HepG2 (cell line): ENCODE data around the gene RBBP8NL. TPM values are rescaled to one million over a fixed set of nuclear protein-coding genes. Genes with fewer than 3 reads are reported as not detected.

Source experiments
- E2F2 ChIP-seq: sonication (generic); formaldehyde crosslinking; IDR thresholded peaks from 2 replicates; pipeline ENCODE4 v1.4.0; 2020; ENCODE audit warnings: missing genetic modification reagents, borderline replicate concordance
- HES4 ChIP-seq: sonication (generic); formaldehyde crosslinking; IDR thresholded peaks from 2 replicates; pipeline ENCODE4 v1.9.0; 2021; ENCODE audit warnings: mild to moderate bottlenecking, missing genetic modification reagents, borderline replicate concordance
- MEIS1 ChIP-seq: sonication (generic); formaldehyde crosslinking; IDR thresholded peaks from 2 replicates; pipeline ENCODE4 v1.9.0; 2021; ENCODE audit warnings: mild to moderate bottlenecking, missing genetic modification reagents, moderate library complexity, borderline replicate concordance
- MIXL1 ChIP-seq: IDR thresholded peaks from 2 replicates; pipeline ENCODE4 v1.6.1; 2016
- MXD3 ChIP-seq: IDR thresholded peaks from 2 replicates; pipeline ENCODE4 v1.6.1; 2016; ENCODE audit warnings: mild to moderate bottlenecking, missing biosample characterization, missing genetic modification reagents
- NR1H2 ChIP-seq: sonication (generic); formaldehyde crosslinking; IDR thresholded peaks from 2 replicates; pipeline ENCODE4 v1.8.1; 2022; ENCODE audit warnings: low read depth, missing genetic modification reagents, borderline replicate concordance
- PHF5A ChIP-seq: IDR thresholded peaks from one replicate; pipeline ENCODE4 v1.6.1; 2018; ENCODE audit warnings: low read depth, missing genetic modification reagents; ENCODE audit not compliant: unreplicated experiment
- PTBP1 ChIP-seq: fragments of 200-400 bp; formaldehyde crosslinking; IDR thresholded peaks from 2 replicates; pipeline ENCODE4 v1.6.1; 2018; ENCODE audit warnings: low read length, low read depth; ENCODE audit not compliant: poor library complexity, severe bottlenecking
- RBM22 ChIP-seq: fragments of 200-400 bp; formaldehyde crosslinking; optimal IDR thresholded peaks from 2 replicates; pipeline ENCODE3; 2017; ENCODE audit warnings: mild to moderate bottlenecking, low read length, moderate library complexity
- RFXANK ChIP-seq: IDR thresholded peaks from 2 replicates; pipeline ENCODE4 v1.6.1; 2016
- SMAD1 ChIP-seq: sonication (generic); formaldehyde crosslinking; IDR thresholded peaks from 2 replicates; pipeline ENCODE4 v1.4.0; 2020; ENCODE audit warnings: missing genetic modification reagents, low read depth, mild to moderate bottlenecking, borderline replicate concordance
- TEAD2 ChIP-seq: sonication (generic); formaldehyde crosslinking; IDR thresholded peaks from 2 replicates; pipeline ENCODE4 v1.9.0; 2021; ENCODE audit warnings: missing genetic modification reagents
- ZBTB3 ChIP-seq: sonication (generic); formaldehyde crosslinking; IDR thresholded peaks from 2 replicates; pipeline ENCODE4 v1.4.0; 2020; ENCODE audit warnings: low read depth, mild to moderate bottlenecking, moderate library complexity, missing genetic modification reagents, borderline replicate concordance
- ZBTB42 ChIP-seq: sonication (generic); formaldehyde crosslinking; IDR thresholded peaks from 2 replicates; pipeline ENCODE4 v1.5.0; 2020; ENCODE audit warnings: mild to moderate bottlenecking, missing genetic modification reagents
- ZBTB7B ChIP-seq: sonication (generic); formaldehyde crosslinking; IDR thresholded peaks from 2 replicates; pipeline ENCODE4 v1.4.0; 2020; ENCODE audit warnings: missing genetic modification reagents
- ZKSCAN8 ChIP-seq: IDR thresholded peaks from 2 replicates; pipeline ENCODE4 v1.6.1; 2016; ENCODE audit warnings: borderline replicate concordance, missing genetic modification reagents, missing compliant biosample characterization
- ZNF383 ChIP-seq: sonication (generic); formaldehyde crosslinking; IDR thresholded peaks from 2 replicates; pipeline ENCODE4 v1.4.0; 2020; ENCODE audit warnings: missing genetic modification reagents, mild to moderate bottlenecking, borderline replicate concordance
- ZNF44 ChIP-seq: sonication (generic); formaldehyde crosslinking; IDR thresholded peaks from 2 replicates; pipeline ENCODE4 v1.5.1; 2020; ENCODE audit warnings: mild to moderate bottlenecking, missing genetic modification reagents
- ZNF512B ChIP-seq: sonication (generic); formaldehyde crosslinking; IDR thresholded peaks from 2 replicates; pipeline ENCODE4 v1.5.1; 2020; ENCODE audit warnings: missing genetic modification reagents, mild to moderate bottlenecking, borderline replicate concordance
- ZNF747 ChIP-seq: sonication (generic); formaldehyde crosslinking; IDR thresholded peaks from 2 replicates; pipeline ENCODE4 v1.8.1; 2023; ENCODE audit warnings: missing genetic modification reagents, mild to moderate bottlenecking, borderline replicate concordance
- ZNF790 ChIP-seq: sonication (generic); formaldehyde crosslinking; IDR thresholded peaks from 2 replicates; pipeline ENCODE4 v1.8.0; 2022; ENCODE audit warnings: missing genetic modification reagents, mild to moderate bottlenecking, borderline replicate concordance
- ZNF839 ChIP-seq: sonication (generic); formaldehyde crosslinking; IDR thresholded peaks from 2 replicates; pipeline ENCODE4 v1.4.0; 2020; ENCODE audit warnings: missing genetic modification reagents, mild to moderate bottlenecking, borderline replicate concordance
- ZNF883 ChIP-seq: sonication (generic); formaldehyde crosslinking; IDR thresholded peaks from 2 replicates; pipeline ENCODE4 v1.5.1; 2020; ENCODE audit warnings: mild to moderate bottlenecking, missing genetic modification reagents; ENCODE audit errors: not compliant biosample characterization
- ZSCAN12 ChIP-seq: sonication (generic); formaldehyde crosslinking; IDR thresholded peaks from 2 replicates; pipeline ENCODE4 v1.9.0; 2021; ENCODE audit warnings: mild to moderate bottlenecking, missing genetic modification reagents
- polyA plus RNA-seq, 8 experiments: library from polyadenylated mRNA; depleted of rRNA in 3 of 8; stranded (reverse) in 7 of 8; unstranded in 1 of 8; fragments of >200 nt; fragmentation: Illumina TruSeq in 4 of 8; extraction: Trizol in 4 of 8; gene quantifications; 2 replicates each; pipeline versions ENCODE4 v1.2.1 to v1.2.3, GENCODE V29; 2011 to 2016; ENCODE audit warnings: low read depth in 4 of 8, missing spikeins in 1 of 8, mixed read lengths in 1 of 8; ENCODE audit not compliant: insufficient read depth in 1 of 8
- total RNA-seq, 5 experiments: library from RNA; depleted of rRNA; stranded (reverse); fragments of >200 nt; fragmentation: Illumina TruSeq; extraction: Trizol; gene quantifications; 2 replicates each; pipeline ENCODE4 v1.2.3, GENCODE V29; 2016; ENCODE audit warnings: low read depth in 1 of 5

RBBP8NL gene
- total and polyA plus RNA-seq, 2 of the 13 experiments (the other 11 are each of a cell fraction or from before 2014, with no cell fraction given), result 0.69 to 0.86 TPM

- TF ChIP-seq E2F2 (CRISPR knock-in tag) (peak; percentile 8; the same call in 1 of the 2 replicates), HES4 (CRISPR knock-in tag) (peak; percentile 68; the same call in 1 of the 2 replicates), ZNF883 (CRISPR knock-in tag) (no peak), TEAD2 (CRISPR knock-in tag) (no peak), SMAD1 (CRISPR knock-in tag) (peak; percentile 86), ZNF790 (CRISPR knock-in tag) (no peak; the same call in 1 of the 2 replicates), PHF5A (CRISPR knock-in tag) (peak; percentile 56), ZBTB42 (CRISPR knock-in tag) (no peak; the same call in none of the 2 replicates), ZNF44 (CRISPR knock-in tag) (0 out of 2 replicates have a peak, but pooled peaks have one; percentile 40), NR1H2 (CRISPR knock-in tag) (no peak), ZNF839 (CRISPR knock-in tag) (peak; percentile 20; the same call in 1 of the 2 replicates), ZSCAN12 (no peak), ZNF747 (CRISPR knock-in tag) (no peak), MIXL1 (CRISPR knock-in tag) (no peak), ZNF512B (CRISPR knock-in tag) (no peak), RBM22 (peak; percentile 28), ZKSCAN8 (CRISPR knock-in tag) (0 out of 2 replicates have a peak, but pooled peaks have one; percentile 26), ZBTB7B (CRISPR knock-in tag) (peak; percentile 30), ZNF383 (CRISPR knock-in tag) (no peak), MXD3 (CRISPR knock-in tag) (no peak; the same call in 1 of the 2 replicates), MEIS1 (CRISPR knock-in tag) (no peak), RFXANK (CRISPR knock-in tag) (no peak), PTBP1 (no peak), ZBTB3 (CRISPR knock-in tag) (no peak)
Observed at GRCh38 chr20:62368392-62368975, 58.9 kb downstream of the RBBP8NL start (continued).
